Hepatic stellate cell (primary cell): ENCODE data around the gene VAX1.
"Not testable (repeated sequence)": the region's sequence is repeated elsewhere in the genome, so short reads cannot be mapped to it uniquely, and the experiment has no call there.

Experiments
- DNase-seq: peaks from one replicate; pipeline ENCODE4 v3.0.0; 2011; ENCODE audit warnings: low spot score

Gene VAX1

GRCh38 chr10:117137911-117138642 lies at the start of gene VAX1:
VAX1 (minus strand) TSS chr10:117138270; CDS start chr10:117138056, 214 bp downstream.
- no peak for DNase-seq

GRCh38 chr10:117186832-117187615 lies 49.0 kb upstream of the VAX1 start:
- no peak for DNase-seq

GRCh38 chr10:117185817-117186216 lies 47.7 kb upstream of the VAX1 start:
- not testable (repeated sequence) for DNase-seq

GRCh38 chr10:117184821-117185220 lies 46.8 kb upstream of the VAX1 start:
- no peak for DNase-seq

- no peak for DNase-seq
Observed at GRCh38 chr10:117184296-117184695, 46.2 kb upstream of the VAX1 start.

- DNase-seq: no peak
Observed at GRCh38 chr10:117178190-117178589, 40.1 kb upstream of the VAX1 start.

GRCh38 chr10:117175901-117176534 lies 37.9 kb upstream of the VAX1 start:
- DNase-seq: peak; percentile 74

GRCh38 chr10:117175215-117175900 lies 37.3 kb upstream of the VAX1 start:
- DNase-seq: no peak

- peak; percentile 81 for DNase-seq
Observed at GRCh38 chr10:117174439-117175214, 36.6 kb upstream of the VAX1 start.

GRCh38 chr10:117170244-117170643 lies 32.2 kb upstream of the VAX1 start:
- no peak for DNase-seq

GRCh38 chr10:117169480-117169879 lies 31.4 kb upstream of the VAX1 start:
- DNase-seq: no peak

GRCh38 chr10:117168729-117169128 lies 30.7 kb upstream of the VAX1 start:
- no peak for DNase-seq

GRCh38 chr10:117167789-117168674 lies 30.0 kb upstream of the VAX1 start:
- peak; percentile 61 for DNase-seq

GRCh38 chr10:117167346-117167788 lies 29.3 kb upstream of the VAX1 start:
- no peak for DNase-seq

GRCh38 chr10:117166418-117167345 lies 28.6 kb upstream of the VAX1 start:
- no peak for DNase-seq

- peak; percentile 65 for DNase-seq
Observed at GRCh38 chr10:117165538-117166417, 27.7 kb upstream of the VAX1 start.

GRCh38 chr10:117164592-117165537 lies 26.8 kb upstream of the VAX1 start:
- DNase-seq: no peak
